ENCODE data around the gene TUSC2.

The TUSC2 gene

GRCh38 chr3:50336452-50337174 lies 8.6 kb upstream of the TUSC2 start:
- DNase-seq (ENCODE audit: low read depth in 2 of 2) = peak in 1 of 2 donors; percentile 50

GRCh38 chr3:50334339-50335075 lies 6.5 kb upstream of the TUSC2 start:
- no peak for DNase-seq (ENCODE audit: low read depth in 2 of 2)

GRCh38 chr3:50333744-50334328 lies 5.8 kb upstream of the TUSC2 start:
- DNase-seq (ENCODE audit: low read depth in 2 of 2) = no peak

- DNase-seq (ENCODE audit: low read depth in 2 of 2) = no peak
Measured at GRCh38 chr3:50331364-50331907, 3.4 kb upstream of the TUSC2 start.

GRCh38 chr3:50330330-50330729 lies 2.3 kb upstream of the TUSC2 start:
- DNase-seq (ENCODE audit: low read depth in 2 of 2) = no peak

- DNase-seq (ENCODE audit: low read depth in 2 of 2) = no peak
Measured at GRCh38 chr3:50327129-50327528, 894 bp downstream of the TUSC2 start.

- no peak for DNase-seq (ENCODE audit: low read depth in 2 of 2)
Measured at GRCh38 chr3:50326182-50326541, 1.9 kb downstream of the TUSC2 start.

- DNase-seq (ENCODE audit: low read depth in 2 of 2) = no peak
Measured at GRCh38 chr3:50325497-50326181, 2.4 kb downstream of the TUSC2 start.

- DNase-seq (ENCODE audit: low read depth in 2 of 2) = no peak
Measured at GRCh38 chr3:50325113-50325480, 2.9 kb downstream of the TUSC2 start.

GRCh38 chr3:50324351-50325112 lies 3.5 kb downstream of the TUSC2 start:
- peak in 1 of 2 donors; percentile 57 for DNase-seq (ENCODE audit: low read depth in 2 of 2)

- DNase-seq (ENCODE audit: low read depth in 2 of 2) = no peak
Measured at GRCh38 chr3:50323614-50324199, 4.3 kb downstream of the TUSC2 start.

GRCh38 chr3:50323092-50323600 lies 4.9 kb downstream of the TUSC2 start:
- DNase-seq (ENCODE audit: low read depth in 2 of 2) = no peak

GRCh38 chr3:50322386-50323091 lies 5.5 kb downstream of the TUSC2 start, which contains the start of gene HYAL2:
Gene HYAL2 (minus strand): TSS chr3:50322745. CDS start chr3:50320489, 2,256 bp downstream.
- DNase-seq (ENCODE audit: low read depth in 2 of 2) = no peak

GRCh38 chr3:50322115-50322385 lies 6.0 kb downstream of the TUSC2 start:
- DNase-seq (ENCODE audit: low read depth in 2 of 2) = no peak

- peak; percentile 71 to 80 for DNase-seq (ENCODE audit: low read depth in 2 of 2)
Measured at GRCh38 chr3:50321336-50322114, 6.5 kb downstream of the TUSC2 start.

GRCh38 chr3:50320853-50321335 lies 7.1 kb downstream of the TUSC2 start:
- no peak for DNase-seq (ENCODE audit: low read depth in 2 of 2)

GRCh38 chr3:50319894-50320625 lies 8.0 kb downstream of the TUSC2 start:
- DNase-seq (ENCODE audit: low read depth in 2 of 2) = no peak

- DNase-seq (ENCODE audit: low read depth in 2 of 2) = no peak
Measured at GRCh38 chr3:50319181-50319893, 8.7 kb downstream of the TUSC2 start.

Measured in stimulated activated CD4-positive, alpha-beta T cell treated with anti-CD3 and anti-CD28 coated beads, Interleukin-15, amount 100 ng/mL, for 48 hours (primary cell).